Epithelial cell of esophagus (primary cell): Measurements from ENCODE around the gene ADGRD1.
"Not testable (repeated sequence)": the region's sequence is repeated elsewhere in the genome, so short reads cannot be mapped to it uniquely, and the experiment has no call there.

ENCODE experiments used
- DNase-seq: peaks from one replicate; pipeline ENCODE4 v3.0.0; 2010; ENCODE audit warnings: low read depth
- H3K4me3 ChIP-seq: 2 replicates; pipeline ENCODE4 v1.5.1; 2011; ENCODE audit warnings: mild to moderate bottlenecking, low read length, control low read depth
- CTCF ChIP-seq: IDR thresholded peaks from 2 replicates; pipeline ENCODE4 v1.5.1; 2011; ENCODE audit warnings: low read depth, mild to moderate bottlenecking, low read length, control low read depth, inconsistent platforms; ENCODE audit not compliant: insufficient read depth; ENCODE audit errors: missing control alignments

ADGRD1 gene

GRCh38 chr12:131065801-131066200, 112.1 kb downstream of the ADGRD1 start:
- DNase-seq = no peak
- H3K4me3 ChIP-seq = no peak overlapping the region

GRCh38 chr12:131066207-131066885, 112.6 kb downstream of the ADGRD1 start:
- H3K4me3 ChIP-seq = no peak overlapping the region
- DNase-seq = no peak
- no peak for TF ChIP-seq CTCF

More at GRCh38 chr12:131065801-131066200, 112.1 kb downstream of the ADGRD1 start:
- no peak for TF ChIP-seq CTCF

GRCh38 chr12:131066886-131067490, 113.3 kb downstream of the ADGRD1 start:
- H3K4me3 ChIP-seq = no peak overlapping the region
- no peak for DNase-seq
- no peak for TF ChIP-seq CTCF

GRCh38 chr12:131067981-131068851, 114.5 kb downstream of the ADGRD1 start:
- no peak for TF ChIP-seq CTCF
- no peak overlapping the region for H3K4me3 ChIP-seq
- DNase-seq = no peak

- DNase-seq = not testable (repeated sequence)
These were observed 115.4 kb downstream of the ADGRD1 start for GRCh38 chr12:131068926-131069720.

GRCh38 chr12:131070136-131070535, 116.4 kb downstream of the ADGRD1 start:
- not testable (repeated sequence) for H3K4me3 ChIP-seq, DNase-seq

More at GRCh38 chr12:131068926-131069720, 115.4 kb downstream of the ADGRD1 start:
- H3K4me3 ChIP-seq = not testable (repeated sequence)

GRCh38 chr12:131070668-131071067, 117.0 kb downstream of the ADGRD1 start:
- DNase-seq = not testable (repeated sequence)

GRCh38 chr12:131071234-131071820, 117.6 kb downstream of the ADGRD1 start:
- not testable (repeated sequence) for H3K4me3 ChIP-seq, DNase-seq

More at GRCh38 chr12:131070668-131071067, 117.0 kb downstream of the ADGRD1 start:
- H3K4me3 ChIP-seq = not testable (repeated sequence)

- DNase-seq, H3K4me3 ChIP-seq: not testable (repeated sequence)
These were observed 118.2 kb downstream of the ADGRD1 start for GRCh38 chr12:131071950-131072349.
